ENCODE measurements around the gene PTAR1. TPM values are rescaled to one million over a fixed set of nuclear protein-coding genes. Genes with fewer than 3 reads are reported as not detected.
"Not testable (repeated sequence)": the region's sequence is repeated elsewhere in the genome, so short reads cannot be mapped to it uniquely, and the experiment has no call there.

PTAR1 gene
- polyA plus RNA-seq (ENCODE audit: insufficient read length in 4 of 4), result 10 to 100 TPM; 46.1 to 58.8 (median 56.2) TPM

- peak; percentile 89 to 90 (median 90) for DNase-seq (ENCODE audit: low read depth in 4 of 4, low spot score in 3 of 4)
Observed at GRCh38 chr9:69759421-69760277, at the start of gene PTAR1. PTAR1 (minus strand) TSS chr9:69760011; CDS start chr9:69759938, 73 bp downstream.

GRCh38 chr9:69809304-69809863, 49.6 kb upstream of the PTAR1 start:
- DNase-seq (ENCODE audit: low read depth in 4 of 4, low spot score in 3 of 4), result no peak

GRCh38 chr9:69806627-69807026, 46.8 kb upstream of the PTAR1 start:
- no peak for DNase-seq (ENCODE audit: low read depth in 4 of 4, low spot score in 3 of 4)

GRCh38 chr9:69805962-69806515, 46.2 kb upstream of the PTAR1 start:
- DNase-seq (ENCODE audit: low read depth in 4 of 4, low spot score in 3 of 4), result no peak

- DNase-seq (ENCODE audit: low read depth in 4 of 4, low spot score in 3 of 4), result no peak
Observed at GRCh38 chr9:69801989-69802388, 42.2 kb upstream of the PTAR1 start.

- DNase-seq (ENCODE audit: low read depth in 4 of 4, low spot score in 3 of 4), result not testable (repeated sequence)
Observed at GRCh38 chr9:69800027-69800426, 40.2 kb upstream of the PTAR1 start.

GRCh38 chr9:69799521-69799920, 39.7 kb upstream of the PTAR1 start:
- not testable (repeated sequence) for DNase-seq (ENCODE audit: low read depth in 4 of 4, low spot score in 3 of 4)

GRCh38 chr9:69798744-69799143, 38.9 kb upstream of the PTAR1 start:
- no peak for DNase-seq (ENCODE audit: low read depth in 4 of 4, low spot score in 3 of 4)

GRCh38 chr9:69797675-69798074, 37.9 kb upstream of the PTAR1 start:
- DNase-seq (ENCODE audit: low read depth in 4 of 4, low spot score in 3 of 4), result no peak

- no peak for DNase-seq (ENCODE audit: low read depth in 4 of 4, low spot score in 3 of 4)
Observed at GRCh38 chr9:69794356-69794755, 34.5 kb upstream of the PTAR1 start.

- DNase-seq (ENCODE audit: low read depth in 4 of 4, low spot score in 3 of 4), result no peak
Observed at GRCh38 chr9:69785757-69786156, 25.9 kb upstream of the PTAR1 start.

- no peak for DNase-seq (ENCODE audit: low read depth in 4 of 4, low spot score in 3 of 4)
Observed at GRCh38 chr9:69773258-69773657, 13.4 kb upstream of the PTAR1 start.

- DNase-seq (ENCODE audit: low read depth in 4 of 4, low spot score in 3 of 4), result no peak
Observed at GRCh38 chr9:69771775-69772418, 12.1 kb upstream of the PTAR1 start.

- DNase-seq (ENCODE audit: low read depth in 4 of 4, low spot score in 3 of 4), result no peak
Observed at GRCh38 chr9:69768716-69769115, 8.9 kb upstream of the PTAR1 start.

GRCh38 chr9:69768101-69768500, 8.3 kb upstream of the PTAR1 start:
- no peak for DNase-seq (ENCODE audit: low read depth in 4 of 4, low spot score in 3 of 4)

- not testable (repeated sequence) for DNase-seq (ENCODE audit: low read depth in 4 of 4, low spot score in 3 of 4)
Observed at GRCh38 chr9:69763862-69764261, 4.1 kb upstream of the PTAR1 start.

- DNase-seq (ENCODE audit: low read depth in 4 of 4, low spot score in 3 of 4), result no peak
Observed at GRCh38 chr9:69762527-69762926, 2.7 kb upstream of the PTAR1 start.

- DNase-seq (ENCODE audit: low read depth in 4 of 4, low spot score in 3 of 4), result no peak
Observed at GRCh38 chr9:69760278-69760610, 433 bp upstream of the PTAR1 start.

- peak in 1 of 4 donors; percentile 28 for DNase-seq (ENCODE audit: low read depth in 4 of 4, low spot score in 3 of 4)
Observed at GRCh38 chr9:69759021-69759420, 790 bp downstream of the PTAR1 start.

GRCh38 chr9:69757996-69758675, 1.7 kb downstream of the PTAR1 start:
- DNase-seq (ENCODE audit: low read depth in 4 of 4, low spot score in 3 of 4), result peak in 1 of 4 donors; percentile 8

GRCh38 chr9:69755205-69755604, 4.6 kb downstream of the PTAR1 start:
- no peak for DNase-seq (ENCODE audit: low read depth in 4 of 4, low spot score in 3 of 4)
